ENCODE data around the gene MCFD2.

DNA sequence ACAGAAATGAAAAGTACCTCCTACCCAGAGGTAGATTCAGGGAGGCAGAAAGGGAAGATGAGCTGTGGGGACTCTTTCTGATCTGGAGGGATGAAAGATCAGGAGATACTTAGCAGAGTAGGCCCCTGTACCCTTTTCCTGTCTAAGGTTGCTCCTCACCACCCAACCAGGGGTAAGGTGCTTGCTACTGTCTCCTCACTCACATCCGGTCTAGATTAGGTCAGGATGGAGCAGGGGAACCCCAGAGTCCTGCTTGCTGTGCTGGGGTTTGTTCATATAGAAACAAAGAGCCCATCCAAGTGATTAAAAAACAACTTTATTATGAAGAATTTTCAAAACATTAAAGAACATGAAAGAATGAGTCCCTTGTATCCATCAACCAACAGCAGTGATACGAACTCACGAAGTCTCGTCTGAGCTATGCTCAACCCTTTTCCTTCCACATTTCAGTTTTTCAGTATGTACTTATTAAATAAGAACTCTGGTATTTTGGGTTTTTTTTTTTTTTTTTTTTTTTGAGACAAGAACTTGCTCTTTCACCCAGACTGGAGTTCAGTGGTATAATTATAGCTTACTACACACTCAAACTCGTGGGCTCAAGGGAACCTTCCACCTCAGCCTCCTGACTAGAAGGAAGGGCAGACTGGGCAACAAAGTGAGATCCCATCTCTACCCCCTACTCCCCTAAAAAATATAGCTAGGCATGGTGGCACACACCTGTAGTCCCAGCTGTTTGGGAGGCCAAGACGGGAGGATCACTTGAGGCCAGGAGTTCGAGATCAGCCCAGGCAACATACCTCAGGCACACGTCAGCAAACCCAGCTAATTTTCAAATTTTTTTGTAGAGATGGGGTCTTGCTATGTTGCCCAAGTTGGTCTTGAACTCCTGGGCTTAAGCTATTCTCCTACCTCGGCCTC, 28.5 kb upstream of the MCFD2 start:
- TF ChIP-seq, protein P1, sequence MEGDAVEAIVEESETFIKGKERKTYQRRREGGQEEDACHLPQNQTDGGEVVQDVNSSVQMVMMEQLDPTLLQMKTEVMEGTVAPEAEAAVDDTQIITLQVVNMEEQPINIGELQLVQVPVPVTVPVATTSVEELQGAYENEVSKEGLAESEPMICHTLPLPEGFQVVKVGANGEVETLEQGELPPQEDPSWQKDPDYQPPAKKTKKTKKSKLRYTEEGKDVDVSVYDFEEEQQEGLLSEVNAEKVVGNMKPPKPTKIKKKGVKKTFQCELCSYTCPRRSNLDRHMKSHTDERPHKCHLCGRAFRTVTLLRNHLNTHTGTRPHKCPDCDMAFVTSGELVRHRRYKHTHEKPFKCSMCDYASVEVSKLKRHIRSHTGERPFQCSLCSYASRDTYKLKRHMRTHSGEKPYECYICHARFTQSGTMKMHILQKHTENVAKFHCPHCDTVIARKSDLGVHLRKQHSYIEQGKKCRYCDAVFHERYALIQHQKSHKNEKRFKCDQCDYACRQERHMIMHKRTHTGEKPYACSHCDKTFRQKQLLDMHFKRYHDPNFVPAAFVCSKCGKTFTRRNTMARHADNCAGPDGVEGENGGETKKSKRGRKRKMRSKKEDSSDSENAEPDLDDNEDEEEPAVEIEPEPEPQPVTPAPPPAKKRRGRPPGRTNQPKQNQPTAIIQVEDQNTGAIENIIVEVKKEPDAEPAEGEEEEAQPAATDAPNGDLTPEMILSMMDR (IDR thresholded peaks at IDR 0.05; ENCODE audit: poor library complexity), result no peak
- TF ChIP-seq EZH2 (IDR thresholded peaks at IDR 0.05; ENCODE audit: borderline replicate concordance), result no peak
- TF ChIP-seq EZH2phosphoT487 (IDR thresholded peaks at IDR 0.05; ENCODE audit: low read depth, severe bottlenecking, unreplicated experiment), result no peak
